GM12875 (cell line): ENCODE data around the gene VAV1.
"Not testable (repeated sequence)": the region's sequence is repeated elsewhere in the genome, so short reads cannot be mapped to it uniquely, and the experiment has no call there.

Experiments
- H3K4me3 ChIP-seq: one replicate; pipeline ENCODE4 v1.5.1; 2011; ENCODE audit warnings: low read depth, low read length, control low read depth
- CTCF ChIP-seq: IDR thresholded peaks from 2 replicates; pipeline ENCODE4 v1.5.1; 2011; ENCODE audit warnings: low read depth, mild to moderate bottlenecking, control low read depth, inconsistent platforms, low read length, moderate library complexity, borderline replicate concordance; ENCODE audit not compliant: insufficient read depth

VAV1 gene

DNA sequence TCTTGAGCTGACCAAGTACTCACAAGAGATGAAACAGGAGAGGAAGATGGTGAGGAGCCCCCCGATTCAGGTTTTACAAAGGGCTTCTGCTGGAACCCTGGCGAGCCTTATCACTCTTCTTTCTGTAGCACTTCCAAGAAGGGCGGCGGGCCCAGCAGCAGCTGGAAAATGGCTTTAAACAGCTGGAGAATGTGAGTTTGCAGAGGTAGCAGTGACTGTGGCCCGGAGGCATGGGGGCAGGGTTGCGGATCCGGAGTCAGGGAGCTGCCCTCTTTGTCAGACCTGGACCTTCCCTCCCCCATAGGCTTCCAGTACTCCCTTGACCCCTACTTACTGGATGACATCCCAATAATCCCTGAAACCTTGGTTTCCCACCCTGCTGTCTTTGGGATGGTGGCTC is 29.4 kb upstream of the VAV1 start:
- no peak for TF ChIP-seq CTCF
- H3K4me3 ChIP-seq, result no peak overlapping the region

DNA sequence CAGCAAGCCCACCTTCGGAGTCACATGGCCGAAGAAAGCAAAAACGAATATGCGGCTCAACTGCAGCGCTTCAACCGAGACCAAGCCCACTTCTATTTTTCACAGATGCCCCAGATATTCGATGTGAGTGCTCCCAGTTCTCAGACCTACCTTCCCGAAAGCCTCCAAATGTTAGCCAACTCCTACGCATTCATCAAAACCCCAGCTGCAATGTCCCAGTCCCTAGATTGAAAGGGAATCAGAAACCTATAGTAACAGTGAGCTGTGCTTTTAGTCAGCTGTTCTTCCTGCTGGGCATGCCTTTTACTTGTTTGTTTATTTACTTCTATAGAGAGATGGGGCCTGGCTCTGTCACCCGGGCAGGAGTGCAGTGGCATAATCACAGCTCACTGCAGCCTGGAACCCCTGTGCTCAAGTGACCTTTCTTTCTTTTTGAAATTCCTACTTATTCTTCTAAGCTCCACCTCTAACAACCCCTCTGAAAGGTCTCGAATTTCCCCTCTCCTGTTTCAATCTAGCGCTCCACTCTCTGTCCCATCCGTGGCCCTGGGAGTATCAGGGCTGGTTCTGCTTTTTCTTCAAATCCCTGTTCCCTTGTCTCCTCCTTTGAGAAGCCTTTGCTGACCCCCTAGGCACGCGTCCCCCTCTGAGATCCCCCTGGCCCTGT is 28.7 kb upstream of the VAV1 start:
- no peak overlapping the region for H3K4me3 ChIP-seq
- no peak for TF ChIP-seq CTCF

- H3K4me3 ChIP-seq, result no peak overlapping the region
Measured at GRCh38 chr19:6744381-6745301, 27.9 kb upstream of the VAV1 start.

DNA sequence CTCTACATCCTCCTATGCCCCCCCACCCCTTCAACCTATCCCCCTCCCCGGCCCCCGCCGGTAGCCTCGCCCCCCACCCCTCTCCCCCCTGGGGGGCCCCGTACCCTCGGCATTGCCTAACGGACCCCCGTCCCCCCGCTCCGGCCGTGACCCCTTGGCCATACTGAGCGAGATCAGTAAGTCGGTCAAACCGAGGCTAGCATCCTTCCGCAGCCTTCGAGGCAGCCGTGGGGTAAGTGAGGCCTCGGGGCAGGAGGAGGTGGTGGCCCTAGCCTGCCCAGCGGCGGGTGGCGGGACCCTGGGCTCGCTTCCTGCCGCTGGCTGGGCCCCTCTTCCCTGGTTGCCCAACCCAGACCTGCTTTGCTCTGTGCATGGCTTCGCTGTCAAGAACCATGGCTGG is 26.5 kb upstream of the VAV1 start:
- H3K4me3 ChIP-seq, result no peak overlapping the region
- no peak for TF ChIP-seq CTCF

More at GRCh38 chr19:6744381-6745301, 27.9 kb upstream of the VAV1 start:
- no peak for TF ChIP-seq CTCF

- not testable (repeated sequence) for H3K4me3 ChIP-seq
Measured at GRCh38 chr19:6748543-6748942, 24.0 kb upstream of the VAV1 start.

DNA sequence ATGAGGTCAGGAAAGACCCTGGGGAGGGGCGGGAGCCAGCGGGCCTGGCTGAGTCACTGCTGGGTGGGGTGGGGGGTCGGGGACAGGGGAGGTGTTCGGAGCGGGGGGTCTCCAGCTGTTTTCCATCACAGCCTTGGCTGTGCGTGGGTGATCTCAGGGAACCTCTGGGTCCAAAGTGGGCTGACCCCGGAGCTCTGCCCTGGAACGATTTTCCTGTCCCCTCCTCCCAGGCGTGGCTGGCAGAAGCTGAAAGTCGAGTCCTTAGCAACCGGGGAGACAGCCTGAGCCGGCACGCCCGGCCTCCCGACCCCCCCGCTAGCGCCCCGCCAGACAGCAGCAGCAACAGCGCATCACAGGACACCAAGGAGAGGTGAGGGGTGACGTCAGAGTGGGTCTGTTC is 22.4 kb upstream of the VAV1 start:
- TF ChIP-seq CTCF, result no peak
- H3K4me3 ChIP-seq, result no peak overlapping the region

GRCh38 chr19:6751189-6751588 is 21.3 kb upstream of the VAV1 start:
- TF ChIP-seq CTCF, result no peak
- H3K4me3 ChIP-seq, result no peak overlapping the region
